Measurements from ENCODE around the gene TTLL5. TPM values are rescaled to one million over a fixed set of nuclear protein-coding genes. Genes with fewer than 3 reads are reported as not detected.

The TTLL5 gene
- total RNA-seq, 1 experiment from 2014 or later: 35.7 TPM

DNA sequence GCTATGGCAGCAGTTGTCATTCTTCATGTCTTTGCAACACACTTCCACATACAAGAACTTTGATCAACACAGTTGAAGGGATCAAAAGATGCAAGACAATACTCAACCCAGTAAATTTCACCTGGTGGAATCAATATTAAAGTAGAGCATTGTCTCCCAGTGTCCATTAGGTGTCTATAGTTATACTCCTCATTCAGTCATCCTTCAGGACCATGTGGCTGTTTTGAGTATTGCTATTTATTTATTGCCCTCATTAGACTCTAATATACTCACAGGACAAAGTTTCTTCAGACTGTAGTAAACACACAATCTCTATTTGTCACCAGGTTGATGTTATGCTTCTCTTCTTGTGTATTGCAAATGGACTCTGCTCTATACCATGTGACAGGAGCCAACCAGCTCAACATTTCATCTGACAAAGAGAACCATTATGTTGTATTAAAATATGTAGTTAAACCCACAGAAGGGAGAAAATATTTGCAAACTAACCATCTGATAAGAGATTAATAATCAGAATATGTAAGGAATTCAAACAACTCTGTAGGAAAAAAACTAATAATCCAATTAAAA lies 174.2 kb downstream of the TTLL5 start:
- Histone ChIP-seq H3K79me1 (ENCODE audit: insufficient read depth, low read depth, low read length, poor library complexity, severe bottlenecking) (no peaks in the 10 kb centered on the region), H3K9me3 (ENCODE audit: control insufficient read depth, low read depth, low read length) (no peaks in the 10 kb centered on the region), H3K9ac (ENCODE audit: extremely low read depth, insufficient read length, low read length) (no peak overlapping the region), H2AK5ac (ENCODE audit: insufficient read length, low read length) (no peak overlapping the region), H2BK15ac (ENCODE audit: low read depth, low read length) (no peak overlapping the region), H3K27me3 (ENCODE audit: insufficient read depth, low read length) (no peaks in the 10 kb centered on the region), H4K8ac (replicated peaks; ENCODE audit: insufficient read length, low read depth, low read length) (no peak overlapping the region), H3T11ph (ENCODE audit: low read length) (no peak overlapping the region), H3K79me2 (ENCODE audit: insufficient read depth, low read length) (no peaks in the 10 kb centered on the region), H3K4me2 (ENCODE audit: insufficient read depth, insufficient read length, low read length) (no peak overlapping the region), H2BK120ac (ENCODE audit: low read depth, low read length, poor library complexity, severe bottlenecking) (no peak overlapping the region), H4K20me1 (ENCODE audit: control insufficient read depth, insufficient read depth, insufficient read length) (no peaks in the 10 kb centered on the region), H2BK12ac (ENCODE audit: insufficient read length, low read depth, low read length) (no peak overlapping the region), H4K5ac (ENCODE audit: insufficient read length, low read depth, low read length) (no peak overlapping the region), H3K56ac (ENCODE audit: insufficient read length, low read depth, low read length) (no peak overlapping the region), H4K91ac (ENCODE audit: insufficient read length, low read depth, low read length) (no peak overlapping the region), H2AFZ (ENCODE audit: low read length) (no peak overlapping the region), H3K14ac (ENCODE audit: insufficient read depth, low read length) (no peak overlapping the region), H3K4ac (ENCODE audit: low read depth, low read length) (no peak overlapping the region), H2BK5ac (ENCODE audit: insufficient read length, low read length) (no peak overlapping the region), H3K27ac (ENCODE audit: insufficient read length, low read depth, low read length) (no peak overlapping the region), H3K23me2 (ENCODE audit: insufficient read length, low read depth, low read length, poor library complexity, severe bottlenecking) (no peaks in the 10 kb centered on the region), H3K23ac (ENCODE audit: insufficient read length, low read depth, low read length) (no peak overlapping the region), H2BK20ac (ENCODE audit: low read depth, low read length, poor library complexity, severe bottlenecking) (no peak overlapping the region), H3K18ac (ENCODE audit: insufficient read length, low read depth, low read length) (no peak overlapping the region), H3K4me1 (ENCODE audit: insufficient read depth, low read length) (no peaks in the 10 kb centered on the region)
- DNase-seq: no peak
- H3K9me3 Mint-ChIP-seq: peaks cover 3 to 5% of the 10 kb centered on the region in 2 experiments; a peak in 2 of 5 replicates
- peaks cover 0 to under 1% of the 10 kb centered on the region in 2 experiments; a peak in 1 of 4 replicates for H3K4me1 Mint-ChIP-seq
- peaks cover 14 to 20% (median 20%) of the 10 kb centered on the region in 3 experiments for H3K36me3 Mint-ChIP-seq (ENCODE audit: insufficient read depth in 1 of 3, low read depth in 3 of 3)
- no peak overlapping the region for H3K4me3 Mint-ChIP-seq
- no peak overlapping the region for H3K27ac Mint-ChIP-seq
- TF ChIP-seq, protein P1, sequence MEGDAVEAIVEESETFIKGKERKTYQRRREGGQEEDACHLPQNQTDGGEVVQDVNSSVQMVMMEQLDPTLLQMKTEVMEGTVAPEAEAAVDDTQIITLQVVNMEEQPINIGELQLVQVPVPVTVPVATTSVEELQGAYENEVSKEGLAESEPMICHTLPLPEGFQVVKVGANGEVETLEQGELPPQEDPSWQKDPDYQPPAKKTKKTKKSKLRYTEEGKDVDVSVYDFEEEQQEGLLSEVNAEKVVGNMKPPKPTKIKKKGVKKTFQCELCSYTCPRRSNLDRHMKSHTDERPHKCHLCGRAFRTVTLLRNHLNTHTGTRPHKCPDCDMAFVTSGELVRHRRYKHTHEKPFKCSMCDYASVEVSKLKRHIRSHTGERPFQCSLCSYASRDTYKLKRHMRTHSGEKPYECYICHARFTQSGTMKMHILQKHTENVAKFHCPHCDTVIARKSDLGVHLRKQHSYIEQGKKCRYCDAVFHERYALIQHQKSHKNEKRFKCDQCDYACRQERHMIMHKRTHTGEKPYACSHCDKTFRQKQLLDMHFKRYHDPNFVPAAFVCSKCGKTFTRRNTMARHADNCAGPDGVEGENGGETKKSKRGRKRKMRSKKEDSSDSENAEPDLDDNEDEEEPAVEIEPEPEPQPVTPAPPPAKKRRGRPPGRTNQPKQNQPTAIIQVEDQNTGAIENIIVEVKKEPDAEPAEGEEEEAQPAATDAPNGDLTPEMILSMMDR (conservative IDR thresholded peaks at IDR 0.05): no peak
- H3K27me3 Mint-ChIP-seq (ENCODE audit: low read depth): no peaks in the 10 kb centered on the region
